IPS-11a (cell line): Measurements from ENCODE around the gene GNAT3.

Source experiments
- H3K4me3 ChIP-seq: one replicate; pipeline ENCODE4 v1.5.1; 2013; ENCODE audit warnings: low read depth, low read length, control low read depth

The GNAT3 gene

DNA sequence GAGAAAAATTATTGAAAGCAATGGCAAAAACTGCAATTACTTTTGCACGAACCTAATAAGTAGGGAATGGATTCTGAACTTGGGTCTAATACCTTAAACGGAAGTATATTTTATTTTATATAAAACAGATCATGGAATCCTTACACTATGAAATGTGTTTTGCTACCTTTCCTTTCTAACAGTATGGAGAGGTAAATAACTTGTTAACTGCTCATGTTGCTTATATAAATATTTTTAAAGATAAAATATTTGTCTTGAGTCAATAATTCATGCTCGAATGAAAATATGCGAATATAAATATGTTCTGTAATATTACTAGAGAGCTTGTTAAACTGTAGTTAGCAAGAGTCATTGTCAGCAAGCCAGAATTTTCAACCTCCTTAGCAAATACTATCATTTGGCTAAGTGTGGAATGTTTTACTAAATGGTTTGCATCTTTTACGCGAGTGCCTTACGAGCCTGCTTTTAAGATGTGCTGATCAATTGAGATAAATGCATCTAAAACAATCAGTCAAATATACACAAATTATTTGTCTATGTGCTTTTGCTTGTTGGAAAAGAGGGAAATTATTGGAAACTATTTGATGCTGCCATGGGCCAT, 5.9 kb downstream of the GNAT3 start:
- H3K4me3 ChIP-seq, result no peak overlapping the region

DNA sequence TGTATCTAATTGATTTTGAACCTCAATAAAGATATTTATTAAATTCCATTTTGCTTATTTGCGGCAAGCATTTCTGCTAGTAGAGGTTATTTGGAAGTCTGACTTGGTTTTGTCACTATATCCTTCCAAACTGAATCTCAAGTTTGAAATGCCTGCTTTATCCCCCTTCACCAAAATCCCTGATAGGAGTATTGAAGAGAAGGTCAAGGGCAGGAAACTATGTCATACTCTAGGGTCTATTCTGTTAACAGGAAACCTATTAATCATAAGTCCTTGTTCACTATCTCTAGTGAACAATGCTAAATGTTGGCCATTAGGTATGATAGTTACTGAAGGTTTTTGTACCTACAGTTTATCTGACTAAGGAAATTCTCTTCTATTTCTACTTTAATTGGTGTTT, 11.5 kb downstream of the GNAT3 start:
- H3K4me3 ChIP-seq, result no peak overlapping the region

DNA sequence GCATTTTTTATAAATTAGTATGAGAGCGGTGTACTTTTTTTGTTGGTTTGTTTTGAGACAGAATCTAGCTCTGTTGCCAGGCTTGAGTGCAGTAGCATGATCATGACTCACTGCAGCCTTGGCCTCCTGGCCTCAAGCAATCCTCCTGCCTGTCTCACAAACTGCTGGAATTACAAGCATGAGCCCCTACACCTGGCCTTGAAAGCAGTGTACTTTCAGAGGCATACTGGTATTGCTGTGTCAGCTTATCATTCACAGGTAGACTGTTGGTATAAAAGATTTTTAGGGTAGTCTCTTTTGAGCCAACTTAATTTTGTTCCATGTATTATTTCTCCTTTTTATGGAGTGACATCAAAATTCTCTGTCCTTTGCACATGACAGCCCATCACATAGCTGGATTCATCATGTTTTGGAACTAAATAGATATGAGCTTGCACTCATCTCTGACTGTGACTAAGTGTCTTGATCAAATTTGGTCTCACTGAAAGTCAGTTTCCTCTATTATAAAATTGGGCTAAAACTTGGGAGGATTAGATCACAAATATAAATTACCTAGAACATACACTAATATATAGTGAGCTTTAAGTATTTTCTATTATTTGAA, 12.4 kb downstream of the GNAT3 start:
- no peak overlapping the region for H3K4me3 ChIP-seq

DNA sequence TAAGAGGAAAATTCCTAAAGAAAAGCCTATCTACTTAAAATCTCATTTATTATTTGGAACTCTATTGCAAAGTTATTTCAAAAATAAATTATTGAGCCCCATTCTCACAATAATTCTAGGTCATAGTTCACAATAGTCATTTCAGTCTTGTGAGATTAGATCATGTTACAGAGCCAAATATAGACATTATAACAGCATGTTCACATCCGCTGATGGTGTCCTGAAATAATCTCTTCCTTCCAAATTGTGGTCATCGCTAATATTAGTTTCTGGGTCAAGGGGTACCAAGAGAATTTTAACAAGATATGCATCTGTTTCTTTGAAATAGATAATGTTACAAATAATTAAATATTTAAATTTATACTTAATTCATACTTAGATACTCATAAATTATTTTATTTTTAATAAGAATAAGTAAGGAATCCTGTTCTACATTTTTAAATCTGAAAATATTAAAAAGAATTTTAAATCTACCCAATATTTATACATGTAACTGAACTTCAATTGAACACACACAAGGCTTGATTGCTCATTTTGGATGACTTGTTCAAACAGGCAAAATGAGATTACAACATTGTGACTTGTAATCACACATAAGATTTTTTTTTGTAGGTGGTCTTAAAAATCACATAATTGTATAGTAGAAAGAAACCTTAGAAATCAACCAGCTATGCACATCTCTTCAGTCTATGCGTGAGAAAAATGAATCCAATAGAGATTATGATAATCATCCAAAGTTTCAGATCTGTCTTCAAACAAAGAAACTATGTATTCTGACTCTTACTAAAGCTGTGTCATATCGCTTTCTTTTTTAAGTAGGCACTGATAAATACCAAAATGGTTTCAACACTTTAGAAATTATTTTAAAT, 13.1 kb downstream of the GNAT3 start:
- H3K4me3 ChIP-seq, result no peak overlapping the region

DNA sequence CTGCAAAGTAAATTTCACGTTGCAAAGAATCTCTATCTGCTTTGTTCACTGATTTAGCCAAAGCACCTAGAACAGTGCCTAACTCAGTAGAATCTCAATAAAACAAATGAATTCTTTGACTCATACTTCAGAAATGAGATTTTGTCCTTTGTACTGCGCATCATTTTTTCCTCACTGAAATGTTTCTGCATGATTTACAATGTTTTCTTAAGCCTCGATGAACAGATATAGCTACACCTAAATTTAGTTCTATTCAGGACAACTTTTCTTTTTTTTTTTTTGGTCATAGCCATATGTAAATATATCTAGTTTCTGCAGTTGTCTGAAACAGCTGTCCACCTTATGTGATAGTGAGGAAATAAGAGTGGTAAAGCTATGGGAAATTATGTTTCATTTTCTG, 15.3 kb downstream of the GNAT3 start:
- H3K4me3 ChIP-seq, result no peak overlapping the region

DNA sequence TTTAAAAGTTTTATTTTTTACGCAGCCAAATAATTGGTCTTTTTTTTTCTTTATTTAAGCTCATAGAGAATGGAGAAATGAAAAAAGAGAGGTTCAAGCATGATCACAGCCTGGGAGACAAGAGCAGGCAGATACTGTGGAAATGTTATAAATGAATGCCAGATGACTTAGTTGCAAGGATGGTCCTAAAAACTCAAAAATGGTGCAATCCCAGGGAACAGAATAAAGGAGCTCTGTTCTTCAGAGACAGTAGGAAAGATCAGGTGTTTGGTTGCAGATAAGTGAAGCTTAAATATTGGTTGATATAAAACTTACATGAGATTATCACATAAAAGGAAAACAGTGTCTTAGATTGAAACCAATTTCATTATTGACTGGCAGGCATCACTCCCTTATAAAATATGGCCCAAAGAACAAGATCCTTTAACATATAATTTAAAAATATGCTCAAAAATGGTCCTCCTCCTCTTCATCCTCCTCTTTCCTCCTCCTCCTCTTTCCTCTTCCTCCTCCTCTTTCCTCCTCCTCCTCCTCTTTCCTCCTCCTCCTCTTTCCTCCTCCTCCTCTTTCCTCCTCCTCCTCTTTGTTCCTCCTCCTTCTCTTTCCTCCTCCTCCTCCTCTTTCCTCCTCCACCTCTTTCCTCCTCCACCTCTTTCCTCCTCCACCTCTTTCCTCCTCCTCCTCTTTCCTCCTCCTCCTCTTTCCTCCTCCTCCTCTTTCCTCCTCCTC, 18.6 kb downstream of the GNAT3 start:
- no peak overlapping the region for H3K4me3 ChIP-seq

DNA sequence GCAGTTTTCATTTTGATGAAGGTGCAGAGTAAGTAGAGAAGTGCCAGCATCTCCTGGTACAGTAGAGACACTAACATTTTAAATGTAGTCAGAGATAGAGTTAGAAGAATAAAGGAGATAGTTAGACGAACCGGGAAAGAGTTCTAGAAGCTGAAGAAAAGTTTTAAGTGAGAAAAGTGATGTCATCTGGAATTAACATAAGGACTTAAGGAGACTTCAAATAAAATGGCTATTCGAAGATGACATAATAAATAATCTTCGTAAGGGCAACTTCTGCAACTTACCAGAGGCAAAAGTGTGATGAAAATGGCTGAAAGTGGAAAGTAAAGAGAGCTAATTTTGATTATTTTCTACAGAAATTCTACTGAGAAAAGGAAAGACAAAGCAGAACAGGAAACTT, 20.4 kb downstream of the GNAT3 start:
- H3K4me3 ChIP-seq, result no peak overlapping the region

DNA sequence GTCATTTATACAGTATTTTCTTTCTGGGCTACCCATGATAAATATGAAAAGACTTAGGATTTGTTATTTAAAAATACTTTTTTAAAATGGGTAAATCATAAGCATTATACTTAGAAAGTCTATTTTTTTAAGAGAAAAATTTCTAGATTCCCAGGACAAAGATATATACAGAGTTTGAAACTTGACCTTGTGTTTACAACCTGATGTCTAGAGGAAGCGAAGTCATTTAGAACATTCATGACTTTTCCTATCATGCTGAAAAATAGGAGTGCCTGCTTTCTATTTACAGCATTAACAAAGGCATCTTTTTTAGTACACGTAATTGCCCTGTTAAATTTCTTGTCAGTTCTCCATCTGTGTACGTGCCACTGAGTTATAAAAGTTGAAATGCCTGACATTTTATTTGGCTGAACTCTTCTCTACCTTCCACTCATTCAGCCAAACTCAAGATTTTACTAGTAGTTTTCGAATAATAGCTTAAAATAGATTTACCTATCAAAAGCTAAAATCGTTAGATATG, 23.0 kb downstream of the GNAT3 start:
- no peak overlapping the region for H3K4me3 ChIP-seq

DNA sequence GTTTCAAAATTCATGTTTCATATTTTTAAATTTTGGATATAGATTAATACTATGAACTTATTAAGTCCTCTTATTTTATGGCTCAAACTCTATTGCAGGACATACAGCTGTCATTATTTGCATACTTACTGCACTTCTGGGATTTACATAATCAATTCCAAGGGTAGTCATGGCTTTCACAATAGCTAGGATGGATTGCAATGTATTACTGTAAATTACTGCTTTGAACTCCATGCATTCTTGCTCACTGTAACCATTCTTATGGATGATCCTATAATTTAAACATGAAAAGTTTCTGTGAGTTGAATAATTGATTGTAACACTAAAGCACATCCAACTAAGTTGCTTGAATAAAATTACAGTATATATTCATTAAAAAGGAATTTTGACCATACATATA, 23.5 kb downstream of the GNAT3 start:
- no peak overlapping the region for H3K4me3 ChIP-seq

DNA sequence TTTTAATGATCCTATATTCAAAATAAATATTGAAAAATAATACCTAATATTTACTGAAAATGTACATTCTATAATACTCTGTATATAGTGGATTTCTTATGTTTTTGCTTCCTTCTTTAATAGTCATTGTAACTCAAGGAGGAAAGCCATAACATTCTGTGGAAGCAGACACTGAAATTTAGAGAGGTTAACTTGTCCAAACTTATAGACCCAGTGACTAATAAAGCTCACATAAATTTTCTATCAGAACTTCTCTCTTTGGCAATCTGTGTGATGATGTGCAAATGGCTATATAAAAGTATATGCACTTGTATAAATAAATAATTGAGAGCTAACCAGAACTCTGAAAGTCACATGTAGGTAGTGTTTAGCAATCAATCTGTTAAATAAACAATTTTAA, 26.1 kb downstream of the GNAT3 start:
- H3K4me3 ChIP-seq, result no peak overlapping the region

DNA sequence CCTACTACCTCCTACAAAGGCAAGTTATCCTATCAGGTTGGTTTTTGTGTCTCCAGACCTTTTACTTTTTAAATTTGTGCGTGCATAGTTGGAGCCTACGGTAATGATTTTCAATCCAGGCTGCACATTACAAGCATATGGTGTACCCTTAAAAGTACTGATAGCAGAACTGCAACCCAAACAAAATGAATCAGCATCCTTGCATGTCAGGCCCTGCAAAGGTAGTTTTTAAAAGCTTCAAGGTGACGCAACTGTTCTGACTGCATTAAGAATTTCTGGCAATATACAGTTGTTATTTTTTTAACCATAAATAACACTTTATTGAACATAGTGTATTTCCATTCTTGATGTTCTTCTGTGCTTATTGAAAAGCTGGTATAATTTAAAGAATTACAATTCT, 28.9 kb downstream of the GNAT3 start:
- H3K4me3 ChIP-seq, result no peak overlapping the region

DNA sequence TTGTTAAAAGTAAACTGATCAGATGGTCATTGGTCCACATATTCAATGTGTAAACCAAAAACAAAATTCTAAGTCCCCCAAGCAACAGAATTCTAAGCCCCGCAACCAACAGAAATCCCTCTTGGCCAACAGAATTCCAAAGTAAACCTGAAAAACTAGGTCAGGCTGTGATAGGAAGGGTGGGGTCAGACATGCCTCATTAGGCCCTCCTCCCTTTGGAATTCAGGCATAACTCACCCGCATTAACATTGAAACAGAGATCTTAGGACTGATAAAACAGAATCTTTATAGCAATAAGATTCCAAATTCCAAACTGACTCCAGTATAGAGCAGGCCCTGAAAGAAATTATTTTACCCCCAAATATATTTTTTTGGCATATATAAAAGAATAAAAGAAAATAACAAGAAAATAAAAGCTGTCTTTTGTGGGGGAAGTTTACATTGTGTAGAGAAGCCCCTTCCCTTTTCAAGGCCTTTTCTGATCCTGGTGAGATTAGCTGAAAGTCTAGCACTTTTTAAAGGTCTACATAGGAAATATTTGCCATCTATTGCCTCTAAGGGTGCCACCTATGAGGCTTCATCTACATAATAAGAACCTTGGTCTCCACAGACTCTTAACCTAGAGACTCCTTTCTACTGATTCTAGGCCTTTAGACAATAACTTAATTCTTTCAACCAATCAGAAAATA, 30.5 kb downstream of the GNAT3 start:
- H3K4me3 ChIP-seq, result no peak overlapping the region

DNA sequence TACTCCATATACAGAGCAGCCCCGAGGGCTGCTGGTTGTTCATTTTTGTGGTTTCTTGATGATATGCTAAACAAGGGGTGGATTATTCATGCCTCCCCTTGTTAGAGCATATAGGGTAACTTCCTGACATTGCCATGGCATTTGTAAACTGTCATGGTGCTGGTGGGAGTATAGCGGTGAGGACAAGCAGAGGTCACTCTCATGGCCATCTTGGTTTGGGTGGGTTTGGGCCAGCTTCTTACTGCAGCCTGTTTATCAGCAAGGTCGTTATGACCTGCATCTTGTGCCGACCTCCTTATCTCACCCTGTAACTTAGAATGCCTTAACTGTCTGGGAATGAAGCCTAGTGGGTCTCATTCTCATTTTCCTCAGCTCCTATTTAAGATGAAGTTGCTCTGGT, 31.3 kb downstream of the GNAT3 start:
- H3K4me3 ChIP-seq, result no peak overlapping the region

DNA sequence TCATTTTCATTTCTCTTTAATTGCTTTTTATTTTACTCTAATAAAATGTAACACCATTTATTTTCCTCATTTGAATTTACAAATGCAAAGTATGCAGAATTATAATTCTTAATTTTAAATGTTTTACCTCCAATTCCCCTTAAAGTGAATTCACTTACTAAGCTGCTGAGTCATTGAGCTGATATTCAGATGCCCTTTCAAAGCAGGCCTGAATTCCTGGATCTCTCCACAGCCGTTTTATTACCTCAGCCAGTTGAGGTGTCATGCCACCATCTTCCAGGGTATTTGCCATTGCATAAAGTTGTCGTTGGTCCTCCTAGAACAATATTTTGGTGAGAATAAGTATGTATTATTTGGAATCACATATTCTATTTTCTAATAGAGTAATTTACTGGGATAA, 33.2 kb downstream of the GNAT3 start:
- H3K4me3 ChIP-seq, result no peak overlapping the region

DNA sequence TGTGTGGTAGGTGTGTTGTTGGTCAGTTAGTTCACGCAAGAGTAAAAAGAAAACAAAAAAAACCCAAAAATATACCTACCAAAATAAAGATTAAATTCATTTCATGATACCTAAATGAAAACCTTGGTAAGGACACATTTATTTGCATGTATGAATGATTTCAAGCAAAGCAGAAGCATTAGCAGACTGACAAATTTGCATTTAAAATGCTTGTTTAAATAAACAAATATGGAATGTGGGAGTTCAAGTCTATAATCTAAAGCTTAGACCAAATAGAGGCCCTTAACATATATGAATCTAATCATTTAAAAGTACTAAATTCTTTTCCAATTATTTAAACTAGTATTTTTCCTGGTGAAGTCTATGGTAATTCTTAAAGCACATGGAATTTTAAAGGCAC, 35.8 kb downstream of the GNAT3 start:
- H3K4me3 ChIP-seq, result no peak overlapping the region

DNA sequence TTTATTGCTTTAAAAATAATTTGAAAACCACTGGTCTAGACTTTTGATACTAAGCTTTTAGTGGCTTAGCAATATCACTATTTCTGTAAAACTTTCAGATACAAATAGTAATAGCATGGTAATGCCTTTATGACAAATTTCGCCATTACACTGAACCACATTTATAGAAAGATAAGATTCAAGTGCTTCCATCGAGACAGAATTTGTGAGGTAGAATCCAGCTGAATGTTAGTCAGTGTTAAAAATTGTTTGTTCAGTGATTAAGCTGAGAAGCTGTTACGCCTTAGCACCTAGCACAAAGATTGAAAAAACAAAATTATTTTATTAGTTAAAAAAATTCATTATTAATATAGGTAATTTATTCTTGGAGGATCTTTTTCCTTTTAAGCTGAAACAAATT, 36.5 kb downstream of the GNAT3 start:
- H3K4me3 ChIP-seq, result no peak overlapping the region

DNA sequence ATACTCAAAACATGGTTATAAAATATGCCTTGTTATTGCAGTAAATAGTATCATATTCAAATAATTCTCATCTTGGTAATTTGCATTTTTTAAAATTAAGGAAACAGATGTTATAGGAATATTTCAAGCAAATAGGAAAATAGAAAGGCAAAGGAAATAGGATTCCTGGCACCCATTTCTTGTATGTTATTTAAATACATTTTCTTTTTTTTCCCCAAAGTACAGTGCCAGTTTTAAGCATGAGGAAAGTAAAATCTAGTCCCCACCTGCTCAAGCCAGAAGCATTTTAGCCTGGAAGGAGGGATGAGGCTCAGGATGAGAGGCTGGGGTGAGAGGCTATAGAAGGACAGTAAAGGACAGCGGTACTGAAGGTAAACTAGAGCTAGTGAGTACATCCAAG, 38.1 kb downstream of the GNAT3 start:
- no peak overlapping the region for H3K4me3 ChIP-seq

DNA sequence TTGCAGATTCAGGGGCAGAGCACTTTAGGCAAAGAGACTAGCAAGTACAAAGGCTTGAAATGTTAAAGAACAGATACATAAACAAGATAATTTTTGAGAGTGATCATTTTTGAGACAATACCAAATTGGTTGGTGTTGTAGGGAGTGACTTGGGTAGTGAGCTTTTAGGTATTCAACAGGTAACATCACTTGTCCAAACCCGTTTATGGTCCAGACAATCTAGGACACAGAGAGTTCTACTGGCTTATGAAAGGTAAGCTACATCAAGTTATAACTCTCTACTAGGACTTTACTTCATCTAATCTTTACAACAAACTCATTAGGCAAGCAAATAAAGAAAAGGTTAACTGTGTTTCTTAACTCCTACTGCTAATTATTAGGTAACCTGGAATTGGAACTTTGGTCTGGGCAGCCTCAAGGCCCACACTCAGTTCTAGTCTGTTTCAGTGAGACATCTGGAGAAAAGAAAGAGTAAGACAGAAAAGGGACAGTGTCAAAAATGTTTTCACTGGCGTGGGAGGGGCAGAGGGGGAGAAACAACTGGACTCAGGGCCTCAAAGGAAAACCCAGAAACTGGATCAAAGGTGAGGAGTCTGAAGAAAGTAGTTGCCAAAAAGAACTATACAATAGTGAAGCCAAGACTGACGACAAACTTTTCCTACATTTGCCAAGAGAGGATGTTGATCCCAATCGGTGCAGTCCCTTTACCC, 39.2 kb downstream of the GNAT3 start:
- H3K4me3 ChIP-seq, result no peak overlapping the region

DNA sequence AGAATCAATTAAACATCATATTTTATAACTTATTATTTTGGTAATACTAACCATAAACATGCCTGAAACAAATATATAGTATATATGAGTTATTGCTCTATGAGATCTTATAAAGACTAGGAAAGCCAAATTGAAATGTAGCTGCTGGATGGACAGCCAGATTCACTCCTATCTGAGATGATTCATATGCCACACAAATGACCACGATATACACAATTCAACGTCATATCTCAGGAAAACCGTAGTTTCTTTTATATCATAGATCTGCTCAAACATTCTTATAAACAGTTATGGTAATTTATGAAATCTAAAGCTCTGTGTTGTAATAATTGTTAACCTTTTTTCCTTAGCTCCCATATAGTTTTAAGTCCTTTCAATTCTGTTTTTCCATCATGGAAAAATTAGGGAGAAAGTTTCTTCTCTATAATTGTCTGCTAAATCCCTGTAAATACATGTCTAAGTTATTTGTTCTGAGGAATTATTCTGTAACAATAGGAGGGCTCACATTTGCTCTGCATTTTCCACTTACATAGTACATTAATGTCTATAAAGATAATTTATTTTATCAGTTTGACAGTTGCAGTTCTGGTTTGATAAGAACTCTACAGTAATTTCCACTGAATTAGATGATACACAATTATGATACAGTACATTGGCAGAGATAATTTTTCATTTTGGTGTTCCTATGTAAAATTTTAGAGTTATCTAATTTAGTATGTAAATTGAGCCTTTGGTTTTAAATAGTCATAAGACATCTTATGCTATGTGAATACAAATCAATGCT, 42.7 kb downstream of the GNAT3 start:
- no peak overlapping the region for H3K4me3 ChIP-seq
